PC-3 (cell line): Measurements from ENCODE around the gene CENPVL3.

ENCODE experiments used
- EZH2 ChIP-seq: fragments of 300-600 bp; sonication (generic); IDR thresholded peaks from one replicate; pipeline ENCODE4 v1.6.1; 2017; ENCODE audit warnings: antibody characterized with exemption, mild to moderate bottlenecking, low read length; ENCODE audit not compliant: unreplicated experiment
- EZH2phosphoT487 ChIP-seq: fragments of 300-600 bp; sonication (generic); IDR thresholded peaks from 2 replicates; pipeline ENCODE4 v1.6.1; 2018; ENCODE audit warnings: mild to moderate bottlenecking, antibody characterized with exemption, low read length, borderline replicate concordance
- TF ChIP-seq, protein P1 (sequence below): fragments of 300-600 bp; sonication (generic); conservative IDR thresholded peaks from 2 replicates; pipeline ENCODE4 v1.5.1; 2017; ENCODE audit warnings: antibody characterized with exemption, low read depth, mild to moderate bottlenecking, low read length

- TF ChIP-seq, protein P1, sequence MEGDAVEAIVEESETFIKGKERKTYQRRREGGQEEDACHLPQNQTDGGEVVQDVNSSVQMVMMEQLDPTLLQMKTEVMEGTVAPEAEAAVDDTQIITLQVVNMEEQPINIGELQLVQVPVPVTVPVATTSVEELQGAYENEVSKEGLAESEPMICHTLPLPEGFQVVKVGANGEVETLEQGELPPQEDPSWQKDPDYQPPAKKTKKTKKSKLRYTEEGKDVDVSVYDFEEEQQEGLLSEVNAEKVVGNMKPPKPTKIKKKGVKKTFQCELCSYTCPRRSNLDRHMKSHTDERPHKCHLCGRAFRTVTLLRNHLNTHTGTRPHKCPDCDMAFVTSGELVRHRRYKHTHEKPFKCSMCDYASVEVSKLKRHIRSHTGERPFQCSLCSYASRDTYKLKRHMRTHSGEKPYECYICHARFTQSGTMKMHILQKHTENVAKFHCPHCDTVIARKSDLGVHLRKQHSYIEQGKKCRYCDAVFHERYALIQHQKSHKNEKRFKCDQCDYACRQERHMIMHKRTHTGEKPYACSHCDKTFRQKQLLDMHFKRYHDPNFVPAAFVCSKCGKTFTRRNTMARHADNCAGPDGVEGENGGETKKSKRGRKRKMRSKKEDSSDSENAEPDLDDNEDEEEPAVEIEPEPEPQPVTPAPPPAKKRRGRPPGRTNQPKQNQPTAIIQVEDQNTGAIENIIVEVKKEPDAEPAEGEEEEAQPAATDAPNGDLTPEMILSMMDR = no peak
- no peak for TF ChIP-seq EZH2
- no peak for TF ChIP-seq EZH2phosphoT487
Measured at GRCh38 chrX:51568586-51568985, 50.1 kb downstream of the CENPVL3 start.
